Activated CD4-positive, alpha-beta T cell treated with anti-CD3 and anti-CD28 coated beads, Interleukin-2, amount 10 ng/mL, durations not matched to agents 7 days and 5 days (primary cell): ENCODE results near the gene TNS4. TPM values are rescaled to one million over a fixed set of nuclear protein-coding genes. Genes with fewer than 3 reads are reported as not detected.

Experiments
- CTCF ChIA-PET: fragments of 350-600 bp; sonication (Branson Sonifier 250); formaldehyde crosslinking; loops from one replicate; lab custom pipeline; 2021; ENCODE audit warnings: antibody characterized with exemption; lab: Charles Lee
- POLR2A ChIA-PET: fragments of 350-600 bp; sonication (Branson Sonifier 250); formaldehyde crosslinking; loops from one replicate; lab custom pipeline; 2021; ENCODE audit warnings: antibody characterized with exemption; lab: Charles Lee
- DNase-seq: peaks from one replicate; pipeline ENCODE4 v3.0.0-alpha.2; 2020
- H3K27ac Mint-ChIP-seq: one replicate; pipeline ENCODE4 v1.8.0; 2021; ENCODE audit warnings: mild to moderate bottlenecking, moderate library complexity, mixed read lengths
- H3K27me3 Mint-ChIP-seq: one replicate; pipeline ENCODE4 v1.8.0; 2021; ENCODE audit warnings: mixed read lengths
- H3K36me3 Mint-ChIP-seq: one replicate; pipeline ENCODE4 v1.8.0; 2021; ENCODE audit warnings: low read depth, mixed read lengths
- H3K4me1 Mint-ChIP-seq: one replicate; pipeline ENCODE4 v1.8.0; 2021; ENCODE audit warnings: mixed read lengths
- H3K4me3 Mint-ChIP-seq: one replicate; pipeline ENCODE4 v1.8.0; 2021; ENCODE audit warnings: mild to moderate bottlenecking, moderate library complexity, mixed read lengths
- H3K9me3 Mint-ChIP-seq: one replicate; pipeline ENCODE4 v1.8.0; 2021; ENCODE audit warnings: mixed read lengths
- total RNA-seq, 2 experiments: library from RNA; stranded (reverse); gene quantifications; one replicate each; pipeline ENCODE4 v1.2.3, GENCODE V29; 2021

The TNS4 gene
- total RNA-seq, 2 experiments from 2014 or later: 3.5 to 3.7 TPM

GRCh38 chr17:40430272-40431230 lies 70.9 kb downstream of the TNS4 start:
- no peak overlapping the region for H3K27ac Mint-ChIP-seq
- H3K4me3 Mint-ChIP-seq: no peak overlapping the region
- ChIA-PET CTCF (interaction anchor here (2.0 kb wide), 1 partner anchor 10 kb away, joined by 6 read pairs; no protein-coding TSS in a partner anchor), POLR2A (no interaction called here)
- no peaks in the 10 kb centered on the region for H3K9me3 Mint-ChIP-seq
- no peak for DNase-seq
- H3K4me1 Mint-ChIP-seq: peaks cover 31% of the 10 kb centered on the region
- H3K36me3 Mint-ChIP-seq: no peaks in the 10 kb centered on the region
- peaks cover 9% of the 10 kb centered on the region for H3K27me3 Mint-ChIP-seq

DNA sequence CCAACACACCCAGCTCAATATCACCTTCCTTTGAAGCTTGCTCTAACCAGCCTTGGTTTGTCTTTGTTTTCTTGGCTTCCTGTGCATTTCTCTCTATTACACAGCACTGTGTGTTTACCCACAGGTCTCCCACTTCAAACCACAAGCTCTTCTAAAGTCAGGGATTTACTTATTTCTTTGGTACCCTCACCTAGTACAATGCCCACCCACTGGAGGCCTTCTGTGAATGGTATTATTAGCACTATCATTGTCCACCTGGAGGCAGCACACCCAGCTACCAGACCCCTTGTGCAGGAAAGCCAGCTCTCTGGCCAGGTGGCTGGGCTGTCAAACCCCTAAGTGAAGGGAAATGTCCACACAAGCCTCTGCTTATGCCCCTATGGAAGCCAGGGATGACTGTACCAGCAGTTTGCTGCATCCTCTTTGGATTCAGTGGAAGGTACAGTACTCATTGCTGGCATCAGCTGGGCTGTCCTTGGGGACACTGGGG lies 74.4 kb downstream of the TNS4 start:
- Mint-ChIP-seq H3K27me3 (peaks cover 9% of the 10 kb centered on the region), H3K9me3 (no peaks in the 10 kb centered on the region), H3K4me1 (peaks cover 40% of the 10 kb centered on the region), H3K36me3 (no peaks in the 10 kb centered on the region), H3K27ac (peak overlapping the region; percentile 81), H3K4me3 (no peak overlapping the region)
- ChIA-PET CTCF (interaction anchor here (0.6 to 1.9 kb wide), 13 partner anchors 9 to 133 kb away, joined by 3 to 6 read pairs (median 4); partner anchors contain the start of gene TOP2A), POLR2A (interaction anchor here (0.8 to 1.3 kb wide), 3 partner anchors 9 to 111 kb away, joined by 3 to 10 read pairs (median 3); partner anchors contain the start of gene TOP2A)
- peak; percentile 63 for DNase-seq

Other genes with a start within 250 kb of the TNS4 start
- 10 to 100 TPM; 81.1 to 98.8 TPM for gene CDC6, start 213.7 kb downstream of the TNS4 start, total RNA-seq
- gene RARA, start 192.4 kb downstream of the TNS4 start, total RNA-seq: 10 to 100 TPM; 66.6 to 66.7 TPM
- under 1 TPM in 1 of 2 experiments, not detected in 1; 0.22 TPM for gene GJD3, start 136.9 kb downstream of the TNS4 start, total RNA-seq
- gene TOP2A, start 83.7 kb downstream of the TNS4 start, total RNA-seq: 100 to 1,000 TPM; 504 to 522 TPM
- gene IGFBP4, start 58.2 kb downstream of the TNS4 start, total RNA-seq: 10 to 100 TPM; 65.2 to 67.9 TPM
- 100 to 1,000 TPM; 281 to 323 TPM for gene CCR7, start 63.8 kb upstream of the TNS4 start, total RNA-seq
- gene SMARCE1, start 146.2 kb upstream of the TNS4 start, total RNA-seq: 100 to 1,000 TPM; 110 to 117 TPM
- not detected for gene KRT222, start 163.6 kb upstream of the TNS4 start, total RNA-seq
- gene KRT24, start 202.1 kb upstream of the TNS4 start, total RNA-seq: not detected